Kidney (tissue), 14 donors: ENCODE data around the gene ADAM20. TPM values are rescaled to one million over a fixed set of nuclear protein-coding genes. Genes with fewer than 3 reads are reported as not detected.

Source experiments
- DNase-seq, 5 donors: peaks; one replicate each; pipeline ENCODE4 v3.0.0-alpha.2; 2013 to 2020
- FAIRE-seq: peaks from 2 replicates; lab custom pipeline; 2012; peaks lifted over from hg19 to GRCh38; lab: Jason Lieb, UNC
- H3K27ac ChIP-seq, 2 donors: one replicate each; pipeline ENCODE4 v1.7.0; 2013; ENCODE audit warnings: low read depth in 2 of 2, low read length in 2 of 2, inconsistent platforms in 1 of 2
- H3K27me3 ChIP-seq: one replicate; pipeline ENCODE4 v1.7.1; 2013; ENCODE audit warnings: low read length, inconsistent platforms; ENCODE audit not compliant: control insufficient read depth, insufficient read depth
- H3K36me3 ChIP-seq, 3 donors: one replicate each; pipeline versions ENCODE4 v1.7.0 to v1.7.1; 2013; ENCODE audit warnings: low read length in 3 of 3, control low read depth in 1 of 3, inconsistent platforms in 1 of 3; ENCODE audit not compliant: insufficient read depth in 3 of 3, control insufficient read depth in 2 of 3
- H3K4me1 ChIP-seq, 3 donors: one replicate each; pipeline versions ENCODE4 v1.7.0 to v1.7.1; 2013; ENCODE audit warnings: low read length in 3 of 3, inconsistent platforms in 1 of 3, low read depth in 1 of 3; ENCODE audit not compliant: control insufficient read depth in 2 of 3, insufficient read depth in 2 of 3
- H3K4me3 ChIP-seq, 3 donors: one replicate each; pipeline versions ENCODE4 v1.7.0 to v1.8.1; 2013; ENCODE audit warnings: low read length in 3 of 3, control low read depth in 1 of 3, inconsistent platforms in 1 of 3
- H3K9ac ChIP-seq, 3 donors: one replicate each; pipeline versions ENCODE4 v1.7.0 to v1.7.1; 2013; ENCODE audit warnings: low read length in 3 of 3, control low read depth in 1 of 3, inconsistent platforms in 1 of 3
- H3K9me3 ChIP-seq, 3 donors: one replicate each; pipeline versions ENCODE4 v1.7.0 to v1.7.1; 2013; ENCODE audit warnings: low read length in 3 of 3, control low read depth in 1 of 3, inconsistent platforms in 1 of 3; ENCODE audit not compliant: control insufficient read depth in 2 of 3, insufficient read depth in 1 of 3
- intact Hi-C: fragments of 100-400 bp; cut with DNase I; formaldehyde crosslinking; loops from one replicate; pipeline ENCODE4 v1.11.1; 2022
- polyA plus RNA-seq: library from polyadenylated mRNA; stranded (reverse); fragments of 350-450 nt; fragmentation: Illumina TruSeq; extraction: RNeasy Lipid Tissue Mini Kit (QIAGEN cat#74804); gene quantifications from one replicate; pipeline ENCODE4 v1.2.3, GENCODE V29; 2014; ENCODE audit warnings: low read depth, low replicate concordance; ENCODE audit not compliant: insufficient read depth
- total RNA-seq: library from RNA; stranded (reverse); fragmentation: NEBNext Ultra II Directional; extraction: Animal tissue kit (Norgen Biotek cat#: 25700); gene quantifications from one replicate; pipeline ENCODE4 v1.2.1, GENCODE V29; 2021
- TF ChIP-seq, protein P1 (sequence below): IDR thresholded peaks from 3 replicates; pipeline ENCODE4 v1.5.1; 2012; ENCODE audit warnings: mild to moderate bottlenecking, moderate library complexity, borderline replicate concordance; ENCODE audit not compliant: insufficient read depth; ENCODE audit errors: extremely low read depth
- donor health status: control.
- donor health status: control.
- donor health status: control.
- donor health status: control.
- donor health status: control.
- donor health status: DM: yes; HTN: yes; CAD: no.
- donor health status: Normal renal cell carcinoma (clear cell type).

Gene ADAM20
- total and polyA plus RNA-seq, 2 donors from 2014 or later: 1.2 TPM; not detected in 1

GRCh38 chr14:70515811-70516210, 19.0 kb downstream of the ADAM20 start:
- Histone ChIP-seq H3K27me3 (no peaks in the 10 kb centered on the region), H3K27ac (no peak overlapping the region), H3K9me3 (peaks cover 0 to 11% (median 0%) of the 10 kb centered on the region in 3 donors), H3K4me3 (no peak overlapping the region), H3K36me3 (no peaks in the 10 kb centered on the region), H3K9ac (no peak overlapping the region), H3K4me1 (no peaks in the 10 kb centered on the region)
- intact Hi-C loops: no loop called here
- FAIRE-seq (no peak), DNase-seq (no peak)
- TF ChIP-seq, protein P1, sequence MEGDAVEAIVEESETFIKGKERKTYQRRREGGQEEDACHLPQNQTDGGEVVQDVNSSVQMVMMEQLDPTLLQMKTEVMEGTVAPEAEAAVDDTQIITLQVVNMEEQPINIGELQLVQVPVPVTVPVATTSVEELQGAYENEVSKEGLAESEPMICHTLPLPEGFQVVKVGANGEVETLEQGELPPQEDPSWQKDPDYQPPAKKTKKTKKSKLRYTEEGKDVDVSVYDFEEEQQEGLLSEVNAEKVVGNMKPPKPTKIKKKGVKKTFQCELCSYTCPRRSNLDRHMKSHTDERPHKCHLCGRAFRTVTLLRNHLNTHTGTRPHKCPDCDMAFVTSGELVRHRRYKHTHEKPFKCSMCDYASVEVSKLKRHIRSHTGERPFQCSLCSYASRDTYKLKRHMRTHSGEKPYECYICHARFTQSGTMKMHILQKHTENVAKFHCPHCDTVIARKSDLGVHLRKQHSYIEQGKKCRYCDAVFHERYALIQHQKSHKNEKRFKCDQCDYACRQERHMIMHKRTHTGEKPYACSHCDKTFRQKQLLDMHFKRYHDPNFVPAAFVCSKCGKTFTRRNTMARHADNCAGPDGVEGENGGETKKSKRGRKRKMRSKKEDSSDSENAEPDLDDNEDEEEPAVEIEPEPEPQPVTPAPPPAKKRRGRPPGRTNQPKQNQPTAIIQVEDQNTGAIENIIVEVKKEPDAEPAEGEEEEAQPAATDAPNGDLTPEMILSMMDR: no peak

DNA sequence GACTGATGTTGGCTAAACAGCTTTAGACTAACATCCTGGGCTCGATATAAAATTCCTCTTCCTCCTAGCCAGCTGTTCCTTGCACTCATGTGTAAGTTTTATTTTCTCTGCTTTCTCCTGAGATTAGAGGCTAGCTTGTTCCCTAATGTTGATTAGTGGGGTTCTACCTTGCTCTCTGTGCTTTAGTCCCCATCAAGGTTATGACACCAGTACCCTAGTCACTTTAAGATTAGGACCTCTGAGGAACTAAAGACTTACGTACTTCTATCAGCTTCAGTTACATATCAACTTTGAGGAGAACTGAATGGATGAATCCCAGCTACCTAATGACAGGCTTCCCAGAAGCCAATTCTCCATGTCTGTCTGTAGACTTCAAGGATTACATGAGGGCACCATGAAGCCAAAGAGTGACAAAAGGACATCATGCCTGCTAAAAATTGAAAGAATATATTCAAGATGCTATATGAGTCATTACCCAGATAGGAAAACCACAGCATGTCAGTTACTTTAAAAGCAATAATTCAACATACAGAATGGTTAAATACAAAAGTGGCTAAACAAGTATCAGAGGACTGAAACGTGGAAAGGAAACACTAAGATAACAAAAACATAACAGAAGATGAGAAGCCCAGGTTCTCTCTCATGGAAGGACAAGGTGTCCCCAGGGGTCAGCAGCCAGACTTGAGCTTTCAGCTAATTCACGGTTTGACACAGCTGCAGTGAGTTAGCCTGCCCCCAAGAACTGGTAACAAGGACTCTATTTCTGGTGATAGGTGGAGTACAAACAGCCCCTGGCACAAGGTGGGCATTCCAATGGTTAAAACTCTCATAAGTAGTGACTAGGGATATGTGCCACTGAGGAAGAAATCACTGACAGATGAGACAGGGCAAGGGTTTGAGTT, 20.4 kb downstream of the ADAM20 start:
- Histone ChIP-seq H3K9me3 (peaks cover 0 to 6% (median 0%) of the 10 kb centered on the region in 3 donors), H3K9ac (no peak overlapping the region), H3K27ac (no peak overlapping the region), H3K36me3 (no peaks in the 10 kb centered on the region), H3K4me3 (no peak overlapping the region), H3K4me1 (no peaks in the 10 kb centered on the region), H3K27me3 (no peaks in the 10 kb centered on the region)
- intact Hi-C loops: no loop called here
- DNase-seq (no peak), FAIRE-seq (no peak)
- TF ChIP-seq, protein P1: no peak

GRCh38 chr14:70498191-70498590, 36.6 kb downstream of the ADAM20 start:
- H3K27ac ChIP-seq: no peak overlapping the region
- peaks cover 0 to 15% (median 2%) of the 10 kb centered on the region in 3 donors for H3K9me3 ChIP-seq
- DNase-seq: no peak
- H3K9ac ChIP-seq: no peak overlapping the region
- no peaks in the 10 kb centered on the region for H3K27me3 ChIP-seq
- H3K36me3 ChIP-seq: no peaks in the 10 kb centered on the region
- intact Hi-C loops: no loop called here
- H3K4me1 ChIP-seq: no peaks in the 10 kb centered on the region
- FAIRE-seq: no peak
- TF ChIP-seq, protein P1: no peak
- no peak overlapping the region for H3K4me3 ChIP-seq
